Activated CD8-positive, alpha-beta memory T cell treated with anti-CD3 and anti-CD28 coated beads for 48 hours (primary cell): ENCODE data around the gene BRSK2.
"Not testable (repeated sequence)": the region's sequence is repeated elsewhere in the genome, so short reads cannot be mapped to it uniquely, and the experiment has no call there.

Experiments
- DNase-seq, 3 experiments: peaks; one replicate each; pipeline ENCODE4 v3.0.0-alpha.2; 2020; ENCODE audit warnings: low read depth in 2 of 3, low spot score in 2 of 3

The BRSK2 gene

DNA sequence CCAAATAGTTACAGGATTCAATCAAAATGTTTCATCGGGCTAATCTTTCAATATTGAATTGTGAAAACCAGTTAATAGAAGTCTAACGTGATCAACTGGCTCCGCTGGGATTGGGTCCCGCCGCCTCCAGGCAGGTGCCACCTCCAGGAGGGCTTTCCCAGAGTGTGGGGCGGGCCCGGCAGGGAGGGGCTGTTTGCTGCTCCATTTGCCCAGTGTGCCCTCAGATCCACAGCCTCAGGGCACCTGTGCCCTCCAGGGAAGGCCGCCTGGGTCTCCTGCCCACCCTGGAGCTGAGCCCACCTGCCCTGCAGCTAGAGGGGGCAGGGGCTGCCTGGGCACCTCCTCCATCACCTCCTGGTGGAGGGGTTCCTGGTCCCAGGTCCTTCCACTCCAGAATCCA, 17.9 kb downstream of the BRSK2 start:
- no peak for DNase-seq

DNA sequence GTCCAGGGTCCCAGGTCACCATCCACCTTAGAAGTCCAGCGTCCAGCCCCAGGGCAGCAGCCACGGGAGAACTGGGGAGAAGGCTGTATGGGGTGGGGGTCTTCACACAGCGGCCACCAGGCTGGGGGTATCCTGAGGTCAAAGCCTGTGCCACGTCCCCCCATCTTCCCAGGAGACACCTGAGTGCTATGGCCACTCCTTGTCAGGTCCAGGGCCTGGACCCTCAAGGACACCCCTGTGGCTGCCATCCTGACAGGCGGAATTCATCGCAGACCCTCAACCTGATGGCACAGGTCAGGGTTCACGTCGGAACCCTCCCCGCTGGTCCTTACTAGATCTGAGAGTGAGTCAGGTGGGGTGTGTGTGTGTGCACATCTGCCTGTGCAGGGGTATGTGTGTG, 18.6 kb downstream of the BRSK2 start:
- DNase-seq = no peak

DNA sequence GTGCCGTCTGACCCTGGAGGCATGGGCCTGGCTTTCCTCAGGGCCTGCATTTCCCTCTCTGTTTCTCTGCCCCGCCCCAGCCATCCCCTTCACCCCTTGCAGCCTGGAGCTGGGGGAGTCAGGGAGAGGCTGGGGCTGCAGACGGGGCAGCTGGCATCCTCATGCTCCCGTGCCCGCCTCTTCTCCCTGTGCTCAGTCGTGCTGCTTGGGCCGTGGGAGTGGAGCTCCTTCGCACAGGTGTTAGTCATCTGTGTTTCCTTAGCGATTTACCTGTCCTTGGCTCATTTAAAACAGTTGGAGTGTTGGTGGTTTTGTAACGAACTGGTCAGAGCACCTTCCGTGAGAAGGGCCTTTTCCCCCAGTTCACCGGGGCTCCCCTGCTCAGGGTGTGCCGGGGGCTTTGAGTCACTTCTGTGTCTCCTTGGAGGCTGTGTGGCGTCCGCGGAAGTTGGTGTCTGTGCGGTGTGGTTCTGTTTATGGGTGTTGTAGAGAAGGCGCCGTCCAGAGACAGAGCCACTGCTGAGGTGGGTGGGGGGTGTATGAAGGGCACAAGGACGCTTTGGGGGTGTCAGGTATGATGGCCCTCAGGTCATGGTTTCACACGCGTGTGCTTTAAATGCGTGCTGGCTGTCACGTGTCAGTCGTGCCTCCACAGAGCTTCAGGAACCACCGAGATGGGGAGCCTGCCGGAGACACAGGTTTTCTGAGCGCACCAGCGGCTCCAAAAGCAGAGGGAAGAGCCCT, 19.5 kb downstream of the BRSK2 start:
- no peak for DNase-seq

DNA sequence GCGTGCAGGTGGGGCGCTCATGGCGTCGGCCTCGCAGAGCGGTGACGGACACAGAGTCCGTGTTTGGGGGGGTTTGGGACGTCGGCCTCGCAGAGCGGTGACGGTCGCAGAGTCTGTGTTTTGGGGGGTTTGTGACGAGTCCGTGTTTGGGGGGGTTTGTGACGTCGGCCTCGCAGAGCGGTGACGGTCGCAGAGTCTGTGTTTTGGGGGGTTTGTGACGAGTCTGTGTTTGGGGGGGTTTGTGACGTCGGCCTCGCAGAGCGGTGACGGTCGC, 20.1 kb downstream of the BRSK2 start:
- DNase-seq = not testable (repeated sequence)

DNA sequence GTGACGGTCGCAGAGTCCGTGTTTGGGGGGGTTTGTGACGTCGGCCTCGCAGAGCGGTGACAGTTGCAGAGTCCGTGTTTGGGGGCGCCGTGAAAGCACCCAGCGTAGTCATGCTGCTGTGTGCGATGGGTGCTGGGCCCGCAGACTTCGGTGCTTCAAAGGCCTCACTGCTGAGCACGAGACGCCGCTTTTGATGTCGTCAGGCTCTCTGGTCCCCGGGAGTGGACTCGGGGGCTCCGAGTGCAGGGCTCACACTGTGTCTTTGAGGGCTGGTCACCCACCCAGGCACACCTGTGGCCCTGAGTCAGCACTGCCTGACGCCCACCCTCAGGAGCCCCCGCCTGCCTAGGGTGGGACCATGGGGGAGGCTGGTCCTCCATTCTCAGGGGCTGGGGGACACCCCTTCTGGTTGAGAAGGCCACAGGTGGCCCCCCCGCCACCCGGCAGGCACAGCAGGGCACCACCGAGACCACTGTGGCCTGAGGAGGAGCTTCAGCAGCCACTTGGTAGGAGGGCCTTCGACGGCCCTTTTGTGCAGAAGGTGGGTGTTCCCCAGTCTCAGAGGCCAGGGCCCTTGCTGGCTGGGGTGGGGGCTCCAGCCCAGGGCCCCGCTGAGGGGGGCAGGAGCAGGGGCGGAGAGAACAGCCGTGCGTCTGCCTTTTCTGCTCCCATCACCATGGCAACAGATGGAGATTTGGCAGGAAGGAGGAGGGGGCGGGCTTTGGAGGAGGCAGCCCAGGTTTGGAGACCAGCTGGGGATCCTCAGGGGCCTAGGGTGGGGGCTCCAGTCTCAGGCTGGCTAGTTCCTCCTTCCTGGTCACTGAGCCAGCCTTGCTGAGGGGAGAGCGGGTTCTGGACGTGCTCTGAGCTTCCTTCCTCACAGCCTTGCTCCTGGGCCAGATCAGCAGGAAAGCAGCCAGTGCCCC, 20.9 kb downstream of the BRSK2 start:
- DNase-seq = no peak

- DNase-seq = no peak
Observed at GRCh38 chr11:1411301-1411700, 21.6 kb downstream of the BRSK2 start.

DNA sequence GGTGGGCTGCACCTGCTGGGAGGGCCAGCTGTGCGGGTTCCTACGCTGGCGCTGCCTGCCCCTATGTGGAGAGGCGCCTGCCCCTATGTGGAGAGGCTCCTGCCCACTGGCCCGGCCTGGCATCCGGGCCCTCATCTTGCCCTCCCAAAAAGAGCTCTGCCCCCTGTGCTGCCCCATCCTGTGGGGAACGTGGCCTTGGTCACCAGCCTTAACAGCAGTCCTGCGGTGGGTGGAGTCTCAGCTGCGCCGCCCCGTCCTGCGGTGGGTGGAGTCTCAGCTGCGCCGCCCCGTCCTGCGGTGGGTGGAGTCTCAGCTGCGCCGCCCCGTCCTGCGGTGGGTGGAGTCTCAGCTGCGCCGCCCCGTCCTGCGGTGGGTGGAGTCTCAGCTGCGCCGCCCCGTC, 22.0 kb downstream of the BRSK2 start:
- DNase-seq = not testable (repeated sequence)

DNA sequence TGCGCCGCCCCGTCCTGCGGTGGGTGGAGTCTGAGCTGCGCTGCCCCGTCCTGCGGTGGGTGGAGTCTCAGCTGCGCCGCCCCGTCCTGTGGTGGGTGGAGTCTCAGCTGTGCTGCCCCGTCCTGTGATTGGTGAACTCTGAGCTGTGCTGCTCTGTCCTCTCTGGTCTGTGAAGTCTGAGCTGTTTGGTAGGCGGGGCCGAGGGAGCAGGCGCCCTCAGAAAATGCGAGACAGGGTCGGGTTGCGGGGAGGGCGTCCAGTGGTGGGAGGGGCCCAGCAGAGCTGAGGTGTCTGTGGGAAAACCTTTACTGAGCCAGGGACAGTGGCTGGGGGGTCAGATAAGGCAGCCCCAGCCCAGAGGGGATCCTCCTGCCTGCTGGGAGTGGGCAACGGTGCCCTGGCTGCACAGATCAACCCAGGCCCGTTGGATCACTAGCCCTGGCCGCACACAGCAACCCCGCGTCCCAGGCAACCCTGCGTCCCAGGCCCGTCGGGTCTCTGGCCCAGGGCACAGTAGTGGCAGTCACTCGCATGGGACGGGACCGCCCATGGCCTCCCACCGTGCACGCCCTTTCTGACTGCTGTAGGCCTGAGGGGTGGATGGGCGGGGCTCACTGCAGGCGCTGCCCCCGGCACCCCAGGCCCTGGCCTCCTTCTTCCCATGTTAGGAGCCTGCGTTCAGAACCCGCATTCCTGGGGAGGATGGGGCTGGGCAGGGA, 22.8 kb downstream of the BRSK2 start:
- no peak for DNase-seq

DNA sequence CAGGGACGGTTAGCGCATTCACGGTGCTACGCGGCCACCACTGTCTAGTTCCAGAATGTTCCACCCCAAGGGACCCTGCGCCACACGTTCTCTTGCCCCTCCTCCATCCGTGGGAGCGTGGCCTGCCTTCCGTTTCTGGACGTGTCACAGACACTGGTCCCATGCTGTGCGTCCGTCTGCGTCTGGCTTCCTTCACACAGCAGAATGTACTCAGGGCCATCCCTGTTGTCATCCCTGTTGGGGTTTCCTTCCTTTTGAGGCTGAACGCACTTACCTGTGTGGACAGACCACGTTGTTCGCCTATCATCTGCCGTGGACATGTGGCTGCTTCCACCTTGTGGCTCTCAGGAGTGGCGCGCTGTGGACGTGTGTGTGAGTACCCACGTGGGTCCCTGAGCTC, 24.9 kb downstream of the BRSK2 start:
- DNase-seq = no peak

- DNase-seq = no peak
Observed at GRCh38 chr11:1415631-1416030, 25.9 kb downstream of the BRSK2 start.

GRCh38 chr11:1418192-1418795, 28.6 kb downstream of the BRSK2 start:
- not testable (repeated sequence) for DNase-seq

- no peak for DNase-seq
Observed at GRCh38 chr11:1419811-1420210, 30.1 kb downstream of the BRSK2 start.

GRCh38 chr11:1421291-1421690, 31.6 kb downstream of the BRSK2 start:
- no peak for DNase-seq

DNA sequence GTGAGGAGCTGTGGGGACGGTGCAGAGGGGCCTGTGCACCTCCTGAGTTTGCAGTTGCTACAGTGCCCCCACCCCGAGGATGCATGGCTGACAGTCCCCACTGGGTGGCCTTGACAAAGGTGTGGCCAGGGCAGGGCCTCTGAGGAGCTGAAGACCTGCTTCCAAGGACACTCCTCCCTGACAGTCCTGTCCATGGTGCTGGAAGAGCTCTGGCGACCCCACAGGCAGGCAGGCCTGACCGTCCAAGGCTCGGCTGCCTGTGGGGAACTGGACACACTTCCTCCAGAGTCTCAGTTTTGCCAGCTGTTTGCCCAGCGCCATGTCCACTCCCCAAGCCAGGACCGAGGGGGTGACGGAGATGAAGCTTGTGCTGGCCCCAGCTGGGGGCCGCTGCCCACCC, 32.7 kb downstream of the BRSK2 start:
- DNase-seq = no peak

DNA sequence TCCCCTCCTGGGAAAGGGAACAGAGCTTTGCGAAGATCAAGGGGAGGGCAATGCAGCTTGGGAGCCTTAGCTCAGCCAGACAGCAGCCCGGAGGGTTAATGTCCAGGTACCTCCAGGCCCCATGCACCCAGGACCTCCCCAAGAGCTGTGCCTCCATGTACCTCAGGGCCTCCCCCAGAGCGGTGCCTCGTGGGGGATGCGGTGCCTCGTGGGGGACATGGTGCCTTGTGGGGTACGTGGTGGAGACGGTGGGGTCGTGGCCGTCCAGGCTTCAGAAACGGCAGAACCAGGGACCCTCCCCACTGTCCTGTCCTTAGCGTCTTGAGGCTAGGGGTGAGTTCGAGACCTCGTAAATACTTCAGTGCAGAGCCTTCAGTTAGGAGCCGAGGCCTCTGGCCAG, 33.2 kb downstream of the BRSK2 start:
- DNase-seq = no peak

DNA sequence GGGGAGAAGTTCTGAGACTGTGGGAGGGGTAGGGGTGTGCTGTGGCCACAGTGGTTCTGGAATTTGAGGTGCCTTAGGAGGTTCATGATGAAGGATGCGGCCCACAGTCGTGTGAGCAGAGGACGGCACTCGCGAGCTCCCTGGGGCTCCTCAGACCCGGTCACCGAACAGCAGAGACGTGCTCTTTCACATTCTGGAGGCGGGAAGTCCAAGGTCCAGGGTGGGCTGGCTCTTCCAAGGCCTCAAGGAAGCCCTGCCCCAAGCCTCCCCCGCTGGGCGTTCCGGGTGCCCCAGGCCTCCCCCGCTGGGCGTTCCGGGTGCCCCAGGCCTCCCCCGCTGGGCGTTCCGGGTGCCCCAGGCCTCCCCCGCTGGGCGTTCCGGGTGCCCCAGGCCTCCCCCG, 33.7 kb downstream of the BRSK2 start:
- DNase-seq = not testable (repeated sequence)

DNA sequence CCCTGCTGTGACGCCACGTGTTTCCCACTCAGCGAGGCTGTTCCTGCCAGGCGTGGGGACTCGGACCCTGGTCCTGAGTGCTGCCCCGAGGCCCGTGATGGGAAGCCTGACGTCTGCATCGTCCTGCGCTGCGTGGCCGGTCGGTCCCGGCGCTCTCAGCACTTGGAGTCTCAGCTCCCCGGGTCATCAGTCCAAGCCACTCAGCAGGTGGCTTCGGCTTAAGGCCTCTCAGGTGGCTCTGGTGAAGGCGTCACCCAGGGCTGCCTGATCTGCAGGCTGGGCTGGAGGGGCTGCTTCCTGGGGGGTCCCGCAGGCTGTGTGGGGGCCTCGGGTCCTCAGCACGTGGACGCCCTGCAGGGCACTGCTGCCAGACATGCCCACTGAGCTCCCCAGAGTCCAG, 35.3 kb downstream of the BRSK2 start:
- DNase-seq = no peak

DNA sequence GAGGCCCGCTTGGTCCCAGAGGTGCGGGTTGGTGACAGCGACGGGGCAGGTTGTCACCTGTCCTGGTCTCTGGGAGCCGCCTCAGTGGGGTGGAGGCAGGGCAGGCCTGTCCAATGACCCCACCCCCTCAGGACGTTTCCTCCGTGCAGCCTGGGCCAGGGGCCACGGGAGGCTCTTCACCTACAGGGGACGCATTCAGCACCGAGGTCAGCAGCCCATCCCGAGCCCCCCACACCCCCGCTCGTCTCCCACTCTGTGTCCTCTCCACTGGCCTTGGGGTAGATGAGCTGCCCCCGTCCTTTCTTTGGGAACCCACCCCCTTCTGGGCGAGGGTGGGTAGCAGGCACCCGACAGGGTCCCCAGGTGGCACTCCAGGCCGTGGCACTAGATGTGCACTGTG, 35.7 kb downstream of the BRSK2 start:
- no peak for DNase-seq

DNA sequence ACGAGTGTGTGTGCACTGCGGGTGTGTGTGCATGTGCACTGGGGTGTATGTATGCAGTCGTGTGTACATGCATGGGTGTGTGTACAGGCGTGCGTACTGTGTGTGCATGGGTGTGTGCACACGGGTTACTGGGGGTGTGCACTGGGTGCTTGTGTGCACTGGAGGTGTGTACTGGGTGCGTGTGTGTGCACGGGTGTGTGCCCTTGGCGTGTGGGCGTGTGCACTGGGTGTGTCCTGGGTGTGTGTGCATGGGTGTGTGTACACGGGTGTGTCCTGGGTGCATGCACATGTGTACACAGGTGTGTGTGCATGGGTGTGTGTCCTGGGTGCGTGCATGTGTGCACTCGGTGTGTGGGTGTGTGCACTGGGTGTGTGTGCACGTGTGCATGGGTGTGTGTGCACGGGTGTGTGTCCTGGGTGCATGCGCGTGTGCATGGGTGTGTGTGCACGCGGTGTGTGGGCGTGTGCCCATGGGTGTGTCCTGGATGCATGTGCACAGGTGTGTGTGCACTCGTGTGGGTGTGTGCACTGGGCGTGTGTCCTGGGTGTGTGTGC, 39.1 kb downstream of the BRSK2 start:
- DNase-seq = no peak

GRCh38 chr11:1433568-1433967, 43.8 kb downstream of the BRSK2 start:
- DNase-seq = no peak

DNA sequence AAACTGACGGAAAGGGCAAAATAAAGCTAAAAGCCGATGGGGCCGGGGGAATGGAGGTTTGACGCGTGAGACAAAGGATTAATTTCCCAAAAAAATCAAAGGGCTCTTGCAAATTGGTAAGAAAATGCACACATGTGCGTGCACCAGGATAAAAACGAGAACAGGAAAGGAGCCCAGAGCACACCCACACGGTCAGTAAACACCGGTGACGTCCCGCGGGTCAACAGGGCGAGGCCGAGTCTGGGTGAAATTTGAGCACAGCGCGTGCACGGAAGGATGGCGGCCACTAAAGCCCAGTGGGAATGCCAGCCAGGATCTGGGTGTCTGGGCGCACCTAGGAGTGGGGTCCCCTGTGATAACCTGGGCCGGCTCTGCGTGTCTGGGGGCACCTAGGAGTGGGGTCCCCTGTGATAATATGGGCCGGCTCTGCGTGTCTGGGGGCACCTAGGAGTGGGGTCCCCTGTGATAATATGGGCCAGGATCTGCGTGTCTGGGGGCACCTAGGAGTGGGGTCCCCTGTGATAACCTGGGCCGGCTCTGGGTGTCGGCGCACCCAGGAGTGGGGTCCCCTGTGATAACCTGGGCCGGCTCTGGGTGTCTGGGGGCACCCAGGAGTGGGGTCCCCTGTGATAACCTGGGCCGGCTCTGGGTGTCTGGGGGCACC, 44.4 kb downstream of the BRSK2 start:
- DNase-seq = no peak
